Right lobe of liver (tissue), 4 donors: ENCODE data around the gene ZIC4.

Experiments
- CTCF ChIP-seq, 4 donors: fragments of 200-600 bp in 3 of 4; fragments of 450-650 bp in 1 of 4; IDR thresholded peaks; one replicate each; pipeline versions ENCODE4 v1.5.1 to v1.8.0; 2016 to 2022; ENCODE audit warnings: antibody characterized with exemption in 4 of 4, mild to moderate bottlenecking in 2 of 4
- POLR2A ChIP-seq: fragments of 450-650 bp; IDR thresholded peaks from one replicate; pipeline ENCODE4 v1.6.1; 2017; ENCODE audit warnings: antibody characterized with exemption, mild to moderate bottlenecking
- donor health status: DM: no; HTN: no; CAD: no.
- donor health status: DM: no; HTN: no; CAD: no.
- donor health status: DM: no; HTN: yes; CAD: no.

- TF ChIP-seq CTCF (IDR thresholded peaks at IDR 0.05): no peak
- no peak for TF ChIP-seq POLR2A
These were observed 15.9 kb upstream of the ZIC4 start for GRCh38 chr3:147422196-147422595.
